AG09319 (cell line): Measurements from ENCODE around the gene FLT4.
A peak's percentile ranks its signal among the peaks of the same experiment; 100 is the strongest.

Source experiments
- DNase-seq: peaks from one replicate; pipeline ENCODE4 v3.0.0-alpha.2; 2010; ENCODE audit warnings: low read depth; ENCODE audit errors: extremely low read depth
- TF ChIP-seq, protein P1 (sequence below): IDR thresholded peaks from 2 replicates; pipeline ENCODE4 v1.5.1; 2011; ENCODE audit warnings: low read depth, mild to moderate bottlenecking, inconsistent platforms, low read length, moderate library complexity

Gene FLT4

GRCh38 chr5:180618829-180619562, 30.4 kb downstream of the FLT4 start:
- DNase-seq, result no peak
- TF ChIP-seq, protein P1, sequence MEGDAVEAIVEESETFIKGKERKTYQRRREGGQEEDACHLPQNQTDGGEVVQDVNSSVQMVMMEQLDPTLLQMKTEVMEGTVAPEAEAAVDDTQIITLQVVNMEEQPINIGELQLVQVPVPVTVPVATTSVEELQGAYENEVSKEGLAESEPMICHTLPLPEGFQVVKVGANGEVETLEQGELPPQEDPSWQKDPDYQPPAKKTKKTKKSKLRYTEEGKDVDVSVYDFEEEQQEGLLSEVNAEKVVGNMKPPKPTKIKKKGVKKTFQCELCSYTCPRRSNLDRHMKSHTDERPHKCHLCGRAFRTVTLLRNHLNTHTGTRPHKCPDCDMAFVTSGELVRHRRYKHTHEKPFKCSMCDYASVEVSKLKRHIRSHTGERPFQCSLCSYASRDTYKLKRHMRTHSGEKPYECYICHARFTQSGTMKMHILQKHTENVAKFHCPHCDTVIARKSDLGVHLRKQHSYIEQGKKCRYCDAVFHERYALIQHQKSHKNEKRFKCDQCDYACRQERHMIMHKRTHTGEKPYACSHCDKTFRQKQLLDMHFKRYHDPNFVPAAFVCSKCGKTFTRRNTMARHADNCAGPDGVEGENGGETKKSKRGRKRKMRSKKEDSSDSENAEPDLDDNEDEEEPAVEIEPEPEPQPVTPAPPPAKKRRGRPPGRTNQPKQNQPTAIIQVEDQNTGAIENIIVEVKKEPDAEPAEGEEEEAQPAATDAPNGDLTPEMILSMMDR, result peak; percentile 7

DNA sequence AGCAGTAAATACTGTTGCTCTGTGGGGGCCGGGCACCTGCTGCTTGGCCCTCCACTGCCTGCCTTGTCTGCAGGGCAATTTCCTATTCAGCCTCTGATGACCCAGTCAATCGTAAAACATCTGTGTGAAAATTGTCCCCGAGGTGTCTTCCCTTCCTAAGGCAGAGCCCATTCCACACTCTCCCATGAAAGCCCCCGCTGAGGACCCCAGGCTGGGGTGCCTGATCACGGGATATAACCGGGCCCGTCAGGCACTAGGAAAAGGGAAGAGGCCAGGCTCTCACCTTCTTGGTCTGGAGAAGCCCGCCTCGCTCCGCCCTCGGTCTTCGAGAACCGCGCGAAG, 30.9 kb downstream of the FLT4 start:
- DNase-seq, result no peak
- TF ChIP-seq, protein P1, result no peak

- TF ChIP-seq, protein P1, result no peak
- DNase-seq, result no peak
Measured at GRCh38 chr5:180613814-180614188, 35.6 kb downstream of the FLT4 start.

GRCh38 chr5:180613188-180613813, 36.1 kb downstream of the FLT4 start:
- TF ChIP-seq, protein P1, result no peak
- no peak for DNase-seq

DNA sequence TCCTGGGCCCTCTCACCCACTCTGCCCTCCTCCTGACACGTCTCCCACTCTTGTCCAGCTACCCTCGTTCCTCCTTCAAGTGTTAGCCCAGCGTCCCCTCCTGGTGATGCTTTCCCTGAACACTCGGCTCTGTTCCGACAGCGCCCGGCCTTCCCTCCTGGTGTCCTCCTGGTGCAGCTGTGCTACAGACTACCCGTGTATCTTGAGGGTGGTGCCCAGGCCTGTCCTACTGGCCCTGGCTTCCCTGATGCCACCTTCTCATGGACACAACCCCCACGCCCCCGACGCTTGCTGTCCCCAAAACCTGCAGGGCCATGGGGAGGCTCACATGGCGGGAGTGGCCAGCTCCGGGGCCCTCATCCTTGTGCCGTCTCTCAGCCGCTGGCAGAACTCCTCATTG, 36.7 kb downstream of the FLT4 start:
- TF ChIP-seq, protein P1, result no peak
- DNase-seq, result no peak

- TF ChIP-seq, protein P1, result no peak
- no peak for DNase-seq
Measured at GRCh38 chr5:180611140-180611850, 38.1 kb downstream of the FLT4 start.
